Fibroblast of skin of back (primary cell): ENCODE results near the gene MYBPH.

Experiments used
- DNase-seq: peaks from one replicate; pipeline ENCODE4 v3.0.0-alpha.2; 2013

The MYBPH gene

GRCh38 chr1:203165800-203166161 is 9.8 kb downstream of the MYBPH start:
- no peak for DNase-seq

- DNase-seq = no peak
Measured at GRCh38 chr1:203165101-203165799, 10.4 kb downstream of the MYBPH start.

- no peak for DNase-seq
Measured at GRCh38 chr1:203163891-203164635, 11.6 kb downstream of the MYBPH start.

GRCh38 chr1:203162403-203162802 is 13.2 kb downstream of the MYBPH start:
- DNase-seq = no peak

GRCh38 chr1:203161703-203162102 is 13.9 kb downstream of the MYBPH start:
- no peak for DNase-seq

GRCh38 chr1:203161175-203161574 is 14.5 kb downstream of the MYBPH start:
- no peak for DNase-seq

GRCh38 chr1:203159844-203160243 is 15.8 kb downstream of the MYBPH start:
- no peak for DNase-seq

- no peak for DNase-seq
Measured at GRCh38 chr1:203158960-203159665, 16.5 kb downstream of the MYBPH start.

GRCh38 chr1:203158423-203158822 is 17.2 kb downstream of the MYBPH start:
- no peak for DNase-seq

- DNase-seq = no peak
Measured at GRCh38 chr1:203156280-203156679, 19.3 kb downstream of the MYBPH start.

- DNase-seq = no peak
Measured at GRCh38 chr1:203153989-203154821, 21.4 kb downstream of the MYBPH start.

- no peak for DNase-seq
Measured at GRCh38 chr1:203153051-203153988, 22.3 kb downstream of the MYBPH start.

- DNase-seq = peak; percentile 21
Measured at GRCh38 chr1:203152158-203153034, 23.2 kb downstream of the MYBPH start.

GRCh38 chr1:203151362-203152157 is 24.1 kb downstream of the MYBPH start:
- no peak for DNase-seq

GRCh38 chr1:203150511-203151297 is 24.9 kb downstream of the MYBPH start:
- no peak for DNase-seq

GRCh38 chr1:203149188-203149840 is 26.3 kb downstream of the MYBPH start:
- DNase-seq = no peak

GRCh38 chr1:203148579-203148978 is 27.0 kb downstream of the MYBPH start:
- DNase-seq = no peak

GRCh38 chr1:203148127-203148526 is 27.5 kb downstream of the MYBPH start:
- no peak for DNase-seq
